ENCODE results near the gene BARX1.
"Not testable (repeated sequence)": the region's sequence is repeated elsewhere in the genome, so short reads cannot be mapped to it uniquely, and the experiment has no call there.

The BARX1 gene, protein sequence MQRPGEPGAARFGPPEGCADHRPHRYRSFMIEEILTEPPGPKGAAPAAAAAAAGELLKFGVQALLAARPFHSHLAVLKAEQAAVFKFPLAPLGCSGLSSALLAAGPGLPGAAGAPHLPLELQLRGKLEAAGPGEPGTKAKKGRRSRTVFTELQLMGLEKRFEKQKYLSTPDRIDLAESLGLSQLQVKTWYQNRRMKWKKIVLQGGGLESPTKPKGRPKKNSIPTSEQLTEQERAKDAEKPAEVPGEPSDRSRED

DNA sequence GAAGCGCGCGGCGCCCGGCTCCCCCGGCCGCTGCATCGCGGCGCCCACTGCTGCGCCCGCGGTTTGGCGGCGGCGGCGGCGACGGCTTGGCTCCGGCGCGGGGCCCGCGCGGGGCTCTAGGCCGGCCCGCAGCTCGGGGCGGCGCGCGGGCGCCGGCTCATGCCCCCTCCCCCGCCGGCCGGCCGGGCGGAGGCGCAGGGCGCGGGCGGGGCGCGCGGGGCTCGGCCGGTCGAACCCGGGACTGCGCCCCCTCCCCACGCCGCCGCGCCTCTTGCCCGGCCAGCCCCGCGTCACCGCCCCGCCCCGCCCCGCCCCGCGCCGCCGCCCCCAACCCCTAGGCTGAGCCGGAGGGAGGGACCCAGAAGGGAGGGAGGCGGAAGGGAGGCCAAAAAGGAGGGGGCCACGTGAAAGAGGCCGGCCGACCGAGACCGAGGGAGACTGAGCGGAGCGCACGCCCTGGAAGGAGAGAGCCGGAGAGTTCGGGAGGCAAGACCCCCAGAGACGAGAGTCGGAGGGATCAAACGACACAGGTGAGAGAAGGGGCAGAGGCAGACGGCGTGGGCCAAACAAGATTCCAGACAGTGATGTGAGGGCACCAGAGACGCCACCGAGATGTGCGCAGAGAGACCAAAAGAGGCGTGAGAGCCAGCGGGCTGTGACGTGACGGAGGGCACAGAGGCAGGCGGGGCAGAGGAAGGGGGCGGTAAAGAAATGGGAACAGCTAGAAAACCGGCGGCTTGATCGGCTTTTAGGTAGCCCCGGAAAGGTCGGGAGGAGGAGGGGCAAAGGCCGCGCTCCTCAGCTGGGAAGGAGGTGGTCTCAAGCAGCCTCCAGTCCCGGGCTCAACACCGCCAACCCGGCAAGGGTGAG lies at the start of gene BARX1:
BARX1 (minus strand) TSS at position 245 of the 870 bp plus-strand sequence; CDS start at position 36, 209 bp downstream.
- DNase-seq (ENCODE audit: low spot score), result no peak

DNA sequence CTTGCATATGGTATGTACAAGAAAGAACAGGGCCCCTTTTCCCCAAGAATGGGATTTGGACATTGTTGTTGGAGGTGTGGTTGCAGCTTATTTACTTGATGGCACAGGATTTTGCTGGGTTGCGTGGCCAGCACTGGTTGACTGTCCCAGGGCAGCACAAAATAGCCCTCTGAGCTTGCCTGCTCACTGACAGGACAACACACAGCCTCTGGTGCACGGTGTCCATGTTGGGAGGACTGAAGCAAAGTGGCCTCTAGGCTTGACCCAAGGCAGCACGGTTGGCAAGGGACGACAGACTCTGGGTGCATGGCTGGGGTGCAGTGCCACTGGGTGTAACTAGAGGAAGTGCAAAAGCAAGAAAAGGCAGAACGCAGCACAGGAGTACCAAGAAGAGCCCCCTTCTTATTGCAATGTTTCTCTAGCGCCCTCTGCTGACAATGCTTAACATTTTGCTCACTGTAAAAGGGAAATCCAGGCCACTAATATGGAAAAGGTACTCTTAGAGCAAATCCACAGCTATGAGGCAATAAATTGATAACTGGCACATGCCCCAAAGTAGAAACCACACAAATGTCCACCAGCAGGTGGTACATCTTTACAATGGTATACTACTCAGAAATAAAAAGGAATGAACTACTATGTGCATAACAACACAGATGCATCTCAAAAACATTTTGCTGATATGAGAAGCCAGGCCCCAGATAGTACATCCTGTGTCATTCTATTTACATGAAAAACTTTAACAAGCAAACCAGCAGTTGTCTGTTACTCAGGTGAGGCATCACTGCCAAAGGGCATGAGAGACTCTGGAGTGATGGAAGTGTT lies 47.4 kb upstream of the BARX1 start:
- DNase-seq (ENCODE audit: low spot score), result peak; percentile 51

DNA sequence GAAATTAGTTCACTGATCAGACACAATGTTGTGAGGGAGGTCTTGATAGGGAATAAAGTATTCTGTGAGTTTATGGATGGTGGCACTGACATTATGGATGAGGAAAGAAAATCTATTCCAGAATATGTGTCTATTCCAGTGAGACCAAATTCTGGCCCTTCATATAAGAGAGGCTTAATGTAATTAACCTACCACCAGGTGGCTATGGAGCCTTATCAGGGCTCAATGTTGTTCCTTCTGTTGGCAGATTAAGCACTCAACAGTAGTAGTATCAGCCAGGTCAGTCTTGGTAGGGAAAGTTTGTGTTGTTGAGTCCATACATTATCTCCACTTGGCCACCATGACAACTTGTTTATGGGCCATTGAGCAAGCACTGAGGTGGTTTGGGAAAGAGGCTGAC lies 41.7 kb upstream of the BARX1 start:
- DNase-seq (ENCODE audit: low spot score), result no peak

DNA sequence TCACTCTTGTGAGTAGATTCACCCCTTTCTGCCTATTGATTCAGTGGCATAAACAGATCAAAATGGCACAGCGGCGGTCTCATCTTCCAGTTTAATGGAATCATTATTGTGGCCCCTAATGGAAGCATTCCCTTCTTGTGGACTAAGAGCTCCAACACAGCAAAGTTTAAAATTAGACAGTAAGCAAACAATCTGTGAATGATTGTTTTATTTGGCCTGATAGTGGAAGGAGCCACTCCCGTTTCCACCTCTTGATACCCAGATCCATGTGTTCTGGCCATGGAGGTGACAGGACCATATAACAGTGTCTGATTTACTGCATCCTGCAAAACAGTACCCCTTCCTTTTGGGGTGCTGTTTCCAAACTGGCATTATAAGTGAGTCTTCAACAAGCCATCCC lies 41.2 kb upstream of the BARX1 start:
- DNase-seq (ENCODE audit: low spot score), result no peak

DNA sequence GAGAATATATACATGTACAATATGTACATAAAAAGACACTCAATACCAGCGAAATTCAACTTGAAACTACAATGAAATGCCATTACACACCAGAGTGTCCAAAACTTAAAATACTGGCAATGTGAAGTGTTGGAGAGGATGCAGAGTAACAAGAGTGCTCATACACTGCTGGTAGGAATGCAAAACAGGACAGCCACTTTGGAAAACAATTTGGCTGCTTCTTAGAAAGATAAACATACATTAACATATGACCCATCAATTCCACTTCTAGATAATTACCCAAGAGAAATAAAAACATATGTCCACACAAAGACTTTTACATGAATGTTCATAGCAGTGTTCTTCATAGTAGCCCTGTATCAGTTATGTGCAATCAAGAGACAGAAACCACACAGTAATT lies 39.4 kb upstream of the BARX1 start:
- no peak for DNase-seq (ENCODE audit: low spot score)

DNA sequence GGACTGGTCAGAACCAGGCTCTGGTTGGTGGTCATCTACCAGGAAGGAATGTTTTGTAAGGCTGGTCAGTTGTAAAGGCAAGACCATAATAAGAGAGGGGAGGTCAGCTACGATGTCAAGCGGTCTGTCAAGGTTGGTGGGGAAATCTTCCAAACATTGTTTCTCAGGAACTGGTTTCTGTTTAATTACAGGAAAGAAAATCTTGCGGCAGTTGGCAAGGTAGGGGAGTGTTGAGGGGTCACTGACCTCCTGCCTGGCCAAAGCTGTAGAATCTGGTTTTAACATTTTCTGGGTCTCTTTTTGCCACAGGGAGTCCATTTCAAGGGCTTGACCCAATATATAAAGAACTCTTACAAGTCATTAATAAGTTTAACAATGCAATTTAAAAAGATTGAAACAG lies 39.0 kb upstream of the BARX1 start:
- DNase-seq (ENCODE audit: low spot score), result no peak

DNA sequence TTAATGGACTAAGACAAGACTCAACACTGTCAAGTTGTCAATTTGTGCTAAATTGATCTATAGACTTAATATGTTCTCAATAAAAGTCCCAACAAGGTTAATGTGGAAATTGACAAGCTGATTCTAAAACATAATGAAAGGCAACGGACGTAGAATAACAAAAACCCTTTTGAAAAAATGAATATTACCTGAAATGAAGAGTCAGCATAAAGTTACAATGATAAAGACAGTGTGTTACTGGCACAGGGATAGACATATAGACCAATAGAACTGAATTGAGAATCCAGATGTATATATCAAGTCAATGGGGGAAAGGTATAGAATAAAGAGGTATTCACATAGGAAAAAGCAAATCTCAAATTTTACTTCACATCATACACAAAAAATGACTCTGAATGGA lies 37.7 kb upstream of the BARX1 start:
- DNase-seq (ENCODE audit: low spot score), result no peak

DNA sequence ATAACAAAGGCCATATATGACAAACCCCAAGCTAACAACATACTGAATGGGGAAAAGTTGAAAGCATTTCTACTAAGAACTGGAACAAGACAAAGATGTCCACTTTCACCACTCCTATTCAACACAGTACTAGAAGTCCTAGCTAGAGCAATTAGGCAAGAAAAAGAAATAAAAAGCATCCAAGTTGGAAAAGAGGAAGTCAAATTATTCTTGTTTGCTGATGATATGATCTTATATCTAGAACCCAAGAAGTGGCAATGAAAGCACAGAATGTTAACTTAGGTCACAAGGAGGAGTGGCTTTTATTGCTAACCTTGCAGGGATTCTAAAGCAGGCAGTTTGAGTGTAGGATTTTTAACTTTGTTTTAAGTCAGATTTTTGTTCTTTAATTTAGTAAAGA lies 35.3 kb upstream of the BARX1 start:
- no peak for DNase-seq (ENCODE audit: low spot score)

DNA sequence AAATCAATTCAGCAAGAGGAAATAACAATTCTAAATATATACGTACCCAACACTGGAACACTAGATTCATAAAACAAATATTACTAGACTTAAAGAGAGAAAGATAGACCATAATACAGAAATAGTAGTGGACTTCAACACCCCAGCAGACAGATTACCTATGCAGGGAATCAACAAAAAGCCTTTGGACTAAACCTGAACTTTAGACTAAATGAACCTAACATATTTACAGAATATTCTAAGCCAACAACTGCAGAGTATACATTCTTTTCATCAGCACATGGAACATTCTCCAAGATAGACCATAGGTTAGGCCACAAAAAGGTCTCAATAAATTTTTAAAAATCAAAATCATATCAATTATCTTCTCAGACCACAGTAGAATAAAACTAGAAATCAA lies 32.9 kb upstream of the BARX1 start:
- DNase-seq (ENCODE audit: low spot score), result no peak

DNA sequence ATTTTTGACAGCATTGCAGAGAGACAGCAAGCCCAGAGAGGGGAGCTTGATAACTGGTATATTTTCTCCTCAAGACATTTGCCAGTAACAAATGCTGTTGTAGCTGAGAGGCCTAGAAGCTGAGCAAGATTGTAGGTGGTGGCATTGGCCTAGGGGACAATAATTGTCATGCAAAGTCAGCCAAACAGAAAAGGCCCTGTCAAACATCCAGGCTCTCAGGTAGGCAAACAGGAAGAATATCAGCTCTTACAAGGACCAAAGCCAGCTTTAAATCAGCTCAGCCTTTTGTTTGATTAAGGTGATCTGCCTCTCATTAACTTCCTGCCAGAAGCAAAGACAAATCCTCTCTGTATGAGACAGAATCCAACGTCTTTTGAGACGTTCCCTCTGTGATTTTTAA lies 29.7 kb upstream of the BARX1 start:
- no peak for DNase-seq (ENCODE audit: low spot score)

DNA sequence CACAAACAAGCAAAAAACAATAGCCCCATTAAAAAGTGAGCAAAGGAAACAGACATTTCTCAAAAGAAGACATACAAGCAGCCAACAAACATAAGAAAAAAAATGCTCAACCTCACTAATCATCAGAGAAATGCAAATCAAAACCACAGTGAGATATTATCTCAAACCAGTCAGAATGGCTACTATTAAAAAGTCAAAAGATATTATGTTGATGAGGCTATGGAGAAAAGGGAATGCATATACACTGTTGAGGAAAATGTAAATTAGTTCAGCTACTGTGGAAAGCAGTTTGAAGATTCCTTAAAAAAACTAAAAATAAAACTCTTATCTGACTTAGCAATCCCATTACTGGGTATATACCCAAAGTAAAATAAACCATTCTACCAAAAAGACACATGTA lies 28.7 kb upstream of the BARX1 start:
- DNase-seq (ENCODE audit: low spot score), result no peak

DNA sequence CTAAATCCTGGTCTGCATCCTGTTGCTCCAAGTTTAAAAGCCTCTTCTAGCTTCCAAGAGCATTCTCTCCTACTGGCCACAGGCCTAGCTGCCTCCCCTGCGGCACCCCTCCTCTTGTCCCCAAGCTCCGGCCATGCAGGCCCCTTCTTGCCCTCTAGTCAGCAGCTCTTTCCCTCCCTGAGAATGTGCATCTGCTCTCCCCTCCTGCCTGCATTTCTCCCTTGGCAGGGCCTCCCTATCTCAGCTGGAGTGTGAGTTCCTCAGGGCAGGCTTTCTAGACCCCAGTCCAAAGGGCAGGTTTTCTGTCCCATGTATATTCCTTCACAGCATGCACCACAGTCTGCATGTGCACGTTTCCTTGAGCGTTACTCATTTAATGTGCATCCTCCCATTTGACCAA lies 24.6 kb upstream of the BARX1 start:
- no peak for DNase-seq (ENCODE audit: low spot score)

DNA sequence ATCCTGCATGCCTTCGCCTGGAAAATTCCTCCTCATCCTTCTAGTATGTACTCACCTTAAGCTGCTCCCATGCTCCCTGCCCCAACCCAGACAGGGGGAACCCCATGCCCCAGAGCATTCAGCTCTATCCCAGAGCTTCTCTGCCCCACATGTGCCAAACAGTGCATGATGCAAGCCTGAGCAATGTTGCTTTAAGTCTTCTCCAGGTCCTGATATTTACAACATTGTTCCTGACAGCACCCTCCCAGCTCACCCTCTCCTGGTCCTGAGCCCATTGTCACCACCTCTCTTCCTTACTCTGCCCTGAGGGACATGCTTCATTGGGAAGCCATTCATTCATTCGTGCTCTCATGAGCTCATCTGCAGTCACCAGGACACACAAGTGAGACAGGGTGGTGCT lies 23.4 kb upstream of the BARX1 start:
- no peak for DNase-seq (ENCODE audit: low spot score)

DNA sequence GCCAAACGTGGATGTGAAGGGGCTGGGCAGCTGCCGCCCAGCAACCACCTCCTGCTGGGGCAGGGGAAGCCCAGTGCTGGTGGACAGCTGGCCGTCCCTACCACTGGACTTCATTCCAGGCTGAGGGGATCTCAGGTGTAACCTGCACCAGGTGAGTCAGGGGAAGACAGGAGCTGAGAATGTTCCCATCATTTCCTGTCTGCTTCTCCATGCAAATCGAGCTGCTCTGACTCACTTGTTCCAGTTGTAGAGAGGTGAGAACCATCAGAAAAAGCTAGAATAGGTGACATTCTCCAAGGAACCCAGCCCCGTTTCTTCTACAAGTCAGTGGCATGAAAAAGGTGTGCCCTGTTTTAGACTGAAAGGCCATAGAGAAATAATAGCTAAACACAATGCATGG lies 21.8 kb upstream of the BARX1 start:
- no peak for DNase-seq (ENCODE audit: low spot score)

DNA sequence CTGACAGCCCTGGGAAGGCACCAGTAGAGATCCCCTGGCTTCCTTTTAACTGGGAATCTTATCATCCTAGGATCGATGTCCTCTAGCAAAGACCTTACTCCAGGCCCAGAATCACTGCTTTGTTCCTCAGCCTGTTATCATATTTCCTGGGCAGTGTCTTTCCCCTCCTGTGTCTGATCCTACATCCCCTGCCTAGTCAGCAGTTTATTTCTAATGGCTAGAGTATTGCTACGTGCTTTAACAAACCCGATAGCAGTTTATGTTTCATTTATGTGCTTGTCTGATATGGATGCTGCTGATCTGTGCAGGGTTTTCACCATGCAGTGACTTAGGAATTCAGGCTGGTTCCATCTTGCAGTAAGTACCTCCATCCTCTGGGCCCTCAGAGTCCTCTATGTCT lies 20.9 kb upstream of the BARX1 start:
- no peak for DNase-seq (ENCODE audit: low spot score)

DNA sequence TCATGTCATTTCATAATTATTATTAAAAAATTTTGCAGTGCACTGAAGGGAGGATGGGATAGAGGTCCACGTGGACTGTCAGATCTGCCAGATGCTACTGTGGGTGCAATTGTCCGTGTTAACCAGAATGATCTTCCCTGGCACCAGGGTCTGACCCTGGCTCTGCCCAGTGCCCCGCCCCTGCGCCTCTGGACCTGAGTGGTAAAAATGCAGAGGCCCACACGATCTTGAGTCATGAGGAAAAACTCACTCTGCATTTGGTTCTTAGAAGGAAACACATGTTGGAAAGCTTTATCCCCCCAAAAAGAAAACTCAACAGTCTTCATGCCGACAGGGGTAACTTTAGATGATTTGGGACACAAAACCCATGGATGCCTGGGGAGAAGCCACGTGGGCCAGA lies 20.1 kb upstream of the BARX1 start:
- no peak for DNase-seq (ENCODE audit: low spot score)

DNA sequence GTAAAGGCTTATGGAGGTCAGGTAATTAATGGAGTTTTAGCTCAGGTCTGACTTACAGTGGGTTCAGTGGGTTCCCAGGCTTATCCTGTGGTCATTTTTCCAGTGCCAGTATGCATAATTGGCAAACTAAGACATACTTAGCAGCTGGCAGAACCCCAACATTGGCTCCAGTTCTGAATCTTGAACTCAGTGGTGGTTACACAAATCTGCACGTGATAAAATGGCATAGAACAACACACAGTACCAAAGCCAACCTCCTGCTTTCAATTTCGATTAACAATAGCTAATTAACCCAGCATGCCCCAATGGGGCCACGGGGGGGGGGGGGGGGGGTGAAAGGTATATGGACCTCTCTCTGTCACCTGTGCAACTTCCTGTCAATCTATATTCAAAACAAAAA lies 19.0 kb upstream of the BARX1 start:
- no peak for DNase-seq (ENCODE audit: low spot score)

DNA sequence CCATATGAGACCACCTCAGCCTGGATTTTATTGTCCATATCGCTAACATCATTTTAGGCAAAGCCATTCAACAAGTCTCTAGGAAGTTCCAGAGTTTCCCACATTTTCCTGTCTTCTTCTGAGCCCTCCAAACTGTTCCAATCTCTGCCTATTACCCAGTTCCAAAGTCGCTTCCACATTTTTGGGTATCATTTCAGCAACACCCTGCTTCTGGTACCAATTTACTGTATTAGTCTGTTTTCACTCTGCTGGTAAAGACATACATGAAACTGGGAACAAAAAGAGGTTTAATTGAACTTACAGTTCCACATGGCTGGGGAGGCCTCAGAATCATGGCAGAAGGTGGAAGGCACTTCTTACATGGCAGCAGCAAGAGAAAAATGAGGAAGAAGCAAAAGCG lies 17.5 kb upstream of the BARX1 start:
- DNase-seq (ENCODE audit: low spot score), result not testable (repeated sequence)

DNA sequence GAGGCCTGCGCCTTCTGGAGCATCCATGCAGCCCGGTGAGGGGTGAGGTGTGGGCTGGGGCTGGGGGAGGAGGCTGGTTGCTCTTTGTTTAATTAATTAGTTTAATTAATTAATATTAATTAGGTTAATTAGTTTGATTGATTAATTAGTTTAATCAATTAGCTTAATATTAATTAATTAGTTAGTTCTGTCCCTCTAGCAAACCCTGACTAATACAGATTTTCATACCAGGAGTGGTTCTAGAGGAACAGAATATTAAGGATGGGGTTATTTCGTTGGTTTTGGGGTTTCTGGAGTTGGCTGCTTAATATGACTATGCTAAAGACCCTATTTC lies 14.1 kb upstream of the BARX1 start:
- DNase-seq (ENCODE audit: low spot score), result no peak

DNA sequence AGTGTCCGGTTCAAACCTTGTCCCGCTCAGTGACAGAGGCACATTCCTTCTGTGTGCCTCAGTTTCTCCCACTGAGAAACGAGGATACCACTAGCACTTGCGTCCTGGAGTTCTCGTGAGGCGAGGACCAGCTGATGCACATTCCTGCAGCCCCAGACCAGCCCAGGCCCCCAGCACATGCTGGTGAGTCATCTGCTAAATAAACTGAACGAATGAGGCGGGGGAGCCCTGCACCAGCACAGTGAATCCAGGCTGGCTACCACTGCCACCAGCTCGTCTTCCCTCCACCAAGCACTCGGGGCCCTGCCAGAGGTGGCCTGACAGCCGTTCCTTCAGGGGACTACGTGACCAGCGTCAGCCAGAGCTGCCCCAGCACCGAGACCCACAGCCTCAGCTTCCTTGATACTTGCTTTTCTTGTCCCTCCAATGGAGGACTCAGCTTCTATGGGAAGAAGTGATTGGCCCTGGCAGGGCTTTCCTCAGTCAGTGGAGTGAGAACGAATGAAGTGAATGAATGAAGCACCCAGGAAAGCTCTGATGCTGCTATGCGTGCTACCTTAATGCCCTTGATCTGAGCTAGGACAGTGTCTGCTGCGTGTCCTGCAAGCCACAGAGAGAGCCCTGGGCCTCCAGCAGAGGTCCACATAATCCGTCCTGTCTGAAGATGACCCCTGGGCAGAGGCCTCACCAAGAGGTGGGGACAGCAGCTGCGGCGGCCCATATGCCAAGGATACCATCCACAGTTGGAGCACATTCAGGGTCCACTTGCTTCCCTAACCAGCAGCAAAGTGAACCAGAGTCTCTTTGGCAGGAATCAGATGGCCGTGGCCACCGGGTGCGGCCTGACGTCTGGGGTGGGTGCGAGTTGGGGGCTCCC lies 13.5 kb upstream of the BARX1 start:
- DNase-seq (ENCODE audit: low spot score), result no peak

DNA sequence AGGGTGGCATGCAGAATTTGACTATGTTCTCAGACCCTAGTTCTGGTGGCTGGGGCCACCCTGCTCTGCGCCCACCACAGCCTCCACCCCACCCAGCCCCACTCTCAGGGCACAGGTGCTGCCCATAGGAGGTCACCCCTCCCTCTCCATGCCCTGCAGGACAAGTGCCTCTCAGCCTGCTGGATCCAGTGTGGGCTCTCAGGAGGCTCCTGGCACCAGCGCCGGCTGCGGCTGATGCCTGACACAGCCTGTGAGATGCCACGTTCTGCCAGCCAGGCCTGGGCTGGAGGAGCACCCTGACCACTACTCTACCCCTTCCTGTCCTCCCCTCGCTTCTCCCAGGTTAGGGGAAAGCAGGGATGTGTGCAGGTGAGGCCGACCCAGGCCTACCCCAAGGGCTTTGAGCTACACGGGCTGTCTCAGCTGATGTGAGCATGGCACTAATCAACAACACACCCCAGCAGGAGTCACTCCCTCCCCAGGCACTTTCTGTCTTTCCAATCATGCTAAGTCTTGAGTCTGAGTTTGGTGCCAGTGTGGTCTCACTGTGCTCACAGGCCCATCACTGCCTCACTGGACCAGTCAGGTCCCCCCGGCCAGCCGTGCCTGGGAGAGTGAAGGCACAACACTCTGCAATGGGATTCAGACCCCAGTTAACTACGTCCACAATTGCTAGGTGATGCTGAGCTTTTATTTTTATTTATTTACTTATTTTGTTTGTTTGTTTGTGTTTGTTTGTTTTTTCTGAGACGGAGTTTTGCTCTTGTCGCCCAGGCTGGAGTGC lies 12.1 kb upstream of the BARX1 start:
- DNase-seq (ENCODE audit: low spot score), result no peak
